ENCODE measurements around the gene SHLD2.
"Not testable (repeated sequence)": the region's sequence is repeated elsewhere in the genome, so short reads cannot be mapped to it uniquely, and the experiment has no call there.

SHLD2 gene

GRCh38 chr10:87095236-87095945 lies 385 bp downstream of the SHLD2 start:
- Histone ChIP-seq H3K4me3 (peak overlapping the region; percentile 80), H3K27ac (no peak overlapping the region), H3K9me3 (ENCODE audit: low read depth, low read length) (no peaks in the 10 kb centered on the region), H3K36me3 (ENCODE audit: insufficient read depth, low read length) (peaks cover 14% of the 10 kb centered on the region; the same call in 1 of the 2 replicates), H3K9ac (ENCODE audit: insufficient read length) (peak overlapping the region; percentile 73)
- DNase-seq (ENCODE audit: low read depth, low spot score) = no peak
- TF ChIP-seq POLR2AphosphoS5 (IDR thresholded peaks at IDR 0.05; ENCODE audit: borderline replicate concordance, low read depth, low read length) (no peak), FOXP2 (optimal IDR thresholded peaks at IDR 0.05; ENCODE audit: control extremely low read depth, extremely low read length, insufficient read depth) (no peak), EZH2 (IDR thresholded peaks at IDR 0.05) (no peak)

GRCh38 chr10:87101996-87102395 lies 7.0 kb downstream of the SHLD2 start:
- peaks cover 14% of the 10 kb centered on the region; the same call in 1 of the 2 replicates for H3K36me3 ChIP-seq (ENCODE audit: insufficient read depth, low read length)
- no peak overlapping the region for H3K9ac ChIP-seq (ENCODE audit: insufficient read length)
- no peak for DNase-seq (ENCODE audit: low read depth, low spot score)

GRCh38 chr10:87104727-87105126 lies 9.7 kb downstream of the SHLD2 start:
- H3K4me3 ChIP-seq; DNase-seq (ENCODE audit: low read depth, low spot score); H3K27ac ChIP-seq; H3K36me3 ChIP-seq (ENCODE audit: insufficient read depth, low read length); H3K9ac ChIP-seq (ENCODE audit: insufficient read length); H3K9me3 ChIP-seq (ENCODE audit: low read depth, low read length): not testable (repeated sequence)

More at GRCh38 chr10:87101996-87102395, 7.0 kb downstream of the SHLD2 start:
- no peak overlapping the region for H3K4me3 ChIP-seq
- H3K9me3 ChIP-seq (ENCODE audit: low read depth, low read length) = no peaks in the 10 kb centered on the region
- no peak overlapping the region for H3K27ac ChIP-seq
- TF ChIP-seq POLR2AphosphoS5 (IDR thresholded peaks at IDR 0.05; ENCODE audit: borderline replicate concordance, low read depth, low read length) (no peak), EZH2 (IDR thresholded peaks at IDR 0.05) (no peak)

- Histone ChIP-seq H3K9me3 (ENCODE audit: low read depth, low read length) (no peaks in the 10 kb centered on the region), H3K9ac (ENCODE audit: insufficient read length) (no peak overlapping the region), H3K27ac (no peak overlapping the region), H3K4me3 (no peak overlapping the region), H3K36me3 (ENCODE audit: insufficient read depth, low read length) (no peaks in the 10 kb centered on the region; the same call in 1 of the 2 replicates)
- TF ChIP-seq EZH2 (IDR thresholded peaks at IDR 0.05) = no peak
- TF ChIP-seq FOXP2 (optimal IDR thresholded peaks at IDR 0.05; ENCODE audit: control extremely low read depth, extremely low read length, insufficient read depth) = no peak
- TF ChIP-seq POLR2AphosphoS5 (IDR thresholded peaks at IDR 0.05; ENCODE audit: borderline replicate concordance, low read depth, low read length) = no peak
- no peak for DNase-seq (ENCODE audit: low read depth, low spot score)
Observed at GRCh38 chr10:87105446-87106124, 10.6 kb downstream of the SHLD2 start.

- H3K9me3 ChIP-seq (ENCODE audit: low read depth, low read length); H3K36me3 ChIP-seq (ENCODE audit: insufficient read depth, low read length); H3K4me3 ChIP-seq; DNase-seq (ENCODE audit: low read depth, low spot score); H3K9ac ChIP-seq (ENCODE audit: insufficient read length); H3K27ac ChIP-seq: not testable (repeated sequence)
Observed at GRCh38 chr10:87118122-87118521, 23.1 kb downstream of the SHLD2 start.

GRCh38 chr10:87119029-87119428 lies 24.0 kb downstream of the SHLD2 start:
- H3K4me3 ChIP-seq; H3K9ac ChIP-seq (ENCODE audit: insufficient read length); H3K27ac ChIP-seq; DNase-seq (ENCODE audit: low read depth, low spot score); H3K36me3 ChIP-seq (ENCODE audit: insufficient read depth, low read length); H3K9me3 ChIP-seq (ENCODE audit: low read depth, low read length): not testable (repeated sequence)

GRCh38 chr10:87123351-87123750 lies 28.3 kb downstream of the SHLD2 start:
- H3K9ac ChIP-seq (ENCODE audit: insufficient read length); H3K27ac ChIP-seq; H3K36me3 ChIP-seq (ENCODE audit: insufficient read depth, low read length); H3K9me3 ChIP-seq (ENCODE audit: low read depth, low read length); DNase-seq (ENCODE audit: low read depth, low spot score); H3K4me3 ChIP-seq: not testable (repeated sequence)

GRCh38 chr10:87127048-87127447 lies 32.0 kb downstream of the SHLD2 start:
- H3K9me3 ChIP-seq (ENCODE audit: low read depth, low read length); H3K9ac ChIP-seq (ENCODE audit: insufficient read length): not testable (repeated sequence)

GRCh38 chr10:87127607-87128156 lies 32.7 kb downstream of the SHLD2 start:
- H3K9me3 ChIP-seq (ENCODE audit: low read depth, low read length); H3K27ac ChIP-seq; H3K9ac ChIP-seq (ENCODE audit: insufficient read length); H3K36me3 ChIP-seq (ENCODE audit: insufficient read depth, low read length); DNase-seq (ENCODE audit: low read depth, low spot score); H3K4me3 ChIP-seq: not testable (repeated sequence)

More at GRCh38 chr10:87127048-87127447, 32.0 kb downstream of the SHLD2 start:
- not testable (repeated sequence) for H3K4me3 ChIP-seq; DNase-seq (ENCODE audit: low read depth, low spot score); H3K36me3 ChIP-seq (ENCODE audit: insufficient read depth, low read length); H3K27ac ChIP-seq

- H3K9me3 ChIP-seq (ENCODE audit: low read depth, low read length); H3K36me3 ChIP-seq (ENCODE audit: insufficient read depth, low read length); H3K4me3 ChIP-seq; H3K27ac ChIP-seq; DNase-seq (ENCODE audit: low read depth, low spot score); H3K9ac ChIP-seq (ENCODE audit: insufficient read length): not testable (repeated sequence)
Observed at GRCh38 chr10:87132176-87132575, 37.2 kb downstream of the SHLD2 start.

GRCh38 chr10:87133936-87134335 lies 38.9 kb downstream of the SHLD2 start:
- DNase-seq (ENCODE audit: low read depth, low spot score); H3K9me3 ChIP-seq (ENCODE audit: low read depth, low read length); H3K27ac ChIP-seq; H3K9ac ChIP-seq (ENCODE audit: insufficient read length); H3K36me3 ChIP-seq (ENCODE audit: insufficient read depth, low read length); H3K4me3 ChIP-seq: not testable (repeated sequence)

GRCh38 chr10:87134440-87134839 lies 39.4 kb downstream of the SHLD2 start:
- not testable (repeated sequence) for H3K4me3 ChIP-seq; DNase-seq (ENCODE audit: low read depth, low spot score); H3K9me3 ChIP-seq (ENCODE audit: low read depth, low read length)

GRCh38 chr10:87137478-87137877 lies 42.5 kb downstream of the SHLD2 start:
- H3K4me3 ChIP-seq; H3K27ac ChIP-seq; DNase-seq (ENCODE audit: low read depth, low spot score); H3K9me3 ChIP-seq (ENCODE audit: low read depth, low read length); H3K9ac ChIP-seq (ENCODE audit: insufficient read length); H3K36me3 ChIP-seq (ENCODE audit: insufficient read depth, low read length): not testable (repeated sequence)

More at GRCh38 chr10:87134440-87134839, 39.4 kb downstream of the SHLD2 start:
- not testable (repeated sequence) for H3K9ac ChIP-seq (ENCODE audit: insufficient read length); H3K36me3 ChIP-seq (ENCODE audit: insufficient read depth, low read length); H3K27ac ChIP-seq

Data from SK-N-MC (cell line).